Body of pancreas (tissue), 4 donors: ENCODE data around the gene TEDC2. TPM values are rescaled to one million over a fixed set of nuclear protein-coding genes. Genes with fewer than 3 reads are reported as not detected.
"Not testable (repeated sequence)": the region's sequence is repeated elsewhere in the genome, so short reads cannot be mapped to it uniquely, and the experiment has no call there.

ENCODE experiments used
- ATAC-seq: fragments of 150-250 bp; one replicate; pipeline ENCODE4 v1.9.1; 2016
- DNase-seq, 4 donors: peaks; one replicate each; pipeline ENCODE4 v3.0.0-alpha.2; 2019
- H3K27ac ChIP-seq, 4 donors: fragments of 200-600 bp; sonication (generic); 1 replicate in 3 of 4; 2 replicates in 1 of 4; pipeline versions ENCODE4 v1.5.1 to v1.6.1; 2016 to 2019; ENCODE audit warnings: mild to moderate bottlenecking in 1 of 4, mixed read lengths in 1 of 4, moderate library complexity in 1 of 4
- H3K27me3 ChIP-seq, 2 donors: fragments of 200-600 bp; sonication (generic); one replicate each; pipeline ENCODE4 v1.6.0; 2016; ENCODE audit warnings: mild to moderate bottlenecking in 1 of 2
- H3K36me3 ChIP-seq, 2 donors: fragments of 200-600 bp; sonication (generic); replicated peaks in 1 of 2; 2 replicates each; pipeline ENCODE4 v1.5.1; 2016; ENCODE audit warnings: low read depth in 2 of 2; ENCODE audit not compliant: insufficient read depth in 1 of 2
- H3K4me1 ChIP-seq: fragments of 200-600 bp; sonication (generic); one replicate; pipeline ENCODE4 v1.6.0; 2016
- H3K4me3 ChIP-seq, 2 donors: fragments of 200-600 bp; sonication (generic); 1 replicate in 1 of 2; 2 replicates in 1 of 2; pipeline ENCODE4 v1.5.1; 2016 to 2019
- H3K9me3 ChIP-seq, 3 donors: fragments of 200-600 bp; sonication (generic); 1 replicate in 2 of 3; 2 replicates in 1 of 3; pipeline ENCODE4 v1.5.1; 2016
- POLR2A ChIP-seq, 3 donors: fragments of 450-650 bp; IDR thresholded peaks; one replicate each; pipeline ENCODE4 v1.6.1; 2016; ENCODE audit warnings: antibody characterized with exemption in 3 of 3, mild to moderate bottlenecking in 2 of 3
- WGBS, 2 donors: methylation state at CpG; one replicate each; pipeline ENCODE4 v1.1.5; 2017; 5-methylcytosine and 5-hydroxymethylcytosine counted together
- intact Hi-C: fragments of 100-400 bp; cut with DNase I; formaldehyde crosslinking; loops from one replicate; pipeline ENCODE4 v1.15.1; 2023
- total RNA-seq, 2 donors: library from RNA; depleted of rRNA; stranded (reverse); fragments of >200 nt; gene quantifications; one replicate each; pipeline ENCODE4 v1.1.0, GENCODE V29; 2016
- TF ChIP-seq, protein P1 (sequence below), 7 experiments: fragments of 450-650 bp in 4 of 7; fragments of 200-600 bp in 3 of 7; sonication (generic) in 3 of 7; IDR thresholded peaks; one replicate each; pipeline ENCODE4 v1.5.1; 2016 to 2019; ENCODE audit warnings: antibody characterized with exemption in 7 of 7

Gene TEDC2
- total RNA-seq, 2 donors from 2014 or later = not detected

DNA sequence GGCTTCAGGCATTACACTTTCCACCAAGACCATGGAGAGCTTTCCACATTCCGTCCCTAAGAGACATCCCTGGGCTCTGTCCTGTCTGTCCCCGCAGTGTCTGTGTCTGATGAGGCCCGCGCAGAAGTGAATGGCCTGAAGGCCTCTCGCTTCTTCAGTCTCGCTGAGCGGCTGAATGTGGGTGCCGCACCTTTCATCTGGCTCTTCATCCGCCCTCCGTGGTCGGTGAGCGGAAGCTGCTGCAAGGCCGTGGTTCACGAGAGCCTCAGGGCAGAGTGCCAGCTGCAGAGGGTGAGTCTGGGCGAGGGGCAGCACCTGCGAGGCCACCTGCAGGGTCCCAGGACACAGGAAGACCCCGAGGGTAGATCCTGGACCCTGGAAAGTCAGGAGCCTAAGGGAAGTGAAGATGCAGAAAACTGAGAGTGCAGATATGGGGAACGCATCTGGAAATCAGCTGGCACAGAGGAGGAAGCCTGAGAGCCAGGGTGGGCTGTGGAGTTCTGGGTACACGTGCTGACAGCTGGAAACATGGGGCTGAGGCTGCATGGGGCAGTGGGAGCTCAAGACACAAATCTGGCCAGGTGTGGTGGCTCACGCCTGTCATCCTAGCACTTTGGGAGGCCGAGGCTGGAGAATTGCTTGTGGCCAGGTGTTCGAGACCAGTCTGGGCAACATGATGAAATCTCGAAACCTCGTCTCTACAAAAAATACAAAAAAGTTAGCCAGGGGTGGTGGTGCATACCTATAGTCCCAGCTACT is 22.7 kb upstream of the TEDC2 start:
- WGBS, 2 donors = 91 to 97% methylated on average over 14 to 24 of the region's 24 CpGs
- Histone ChIP-seq H3K27ac (no peak overlapping the region), H3K9me3 (no peaks in the 10 kb centered on the region), H3K36me3 (no peaks in the 10 kb centered on the region), H3K4me1 (no peaks in the 10 kb centered on the region), H3K4me3 (no peak overlapping the region), H3K27me3 (no peaks in the 10 kb centered on the region)
- intact Hi-C loops = loop anchor here (10.0 kb wide), 1 partner anchor 58 kb away; no protein-coding TSS in a partner anchor
- ATAC-seq = no peak
- no peak for DNase-seq
- TF ChIP-seq, protein P1, sequence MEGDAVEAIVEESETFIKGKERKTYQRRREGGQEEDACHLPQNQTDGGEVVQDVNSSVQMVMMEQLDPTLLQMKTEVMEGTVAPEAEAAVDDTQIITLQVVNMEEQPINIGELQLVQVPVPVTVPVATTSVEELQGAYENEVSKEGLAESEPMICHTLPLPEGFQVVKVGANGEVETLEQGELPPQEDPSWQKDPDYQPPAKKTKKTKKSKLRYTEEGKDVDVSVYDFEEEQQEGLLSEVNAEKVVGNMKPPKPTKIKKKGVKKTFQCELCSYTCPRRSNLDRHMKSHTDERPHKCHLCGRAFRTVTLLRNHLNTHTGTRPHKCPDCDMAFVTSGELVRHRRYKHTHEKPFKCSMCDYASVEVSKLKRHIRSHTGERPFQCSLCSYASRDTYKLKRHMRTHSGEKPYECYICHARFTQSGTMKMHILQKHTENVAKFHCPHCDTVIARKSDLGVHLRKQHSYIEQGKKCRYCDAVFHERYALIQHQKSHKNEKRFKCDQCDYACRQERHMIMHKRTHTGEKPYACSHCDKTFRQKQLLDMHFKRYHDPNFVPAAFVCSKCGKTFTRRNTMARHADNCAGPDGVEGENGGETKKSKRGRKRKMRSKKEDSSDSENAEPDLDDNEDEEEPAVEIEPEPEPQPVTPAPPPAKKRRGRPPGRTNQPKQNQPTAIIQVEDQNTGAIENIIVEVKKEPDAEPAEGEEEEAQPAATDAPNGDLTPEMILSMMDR (IDR thresholded peaks at IDR 0.05) = no peak
- no peak for TF ChIP-seq POLR2A (IDR thresholded peaks at IDR 0.05)

DNA sequence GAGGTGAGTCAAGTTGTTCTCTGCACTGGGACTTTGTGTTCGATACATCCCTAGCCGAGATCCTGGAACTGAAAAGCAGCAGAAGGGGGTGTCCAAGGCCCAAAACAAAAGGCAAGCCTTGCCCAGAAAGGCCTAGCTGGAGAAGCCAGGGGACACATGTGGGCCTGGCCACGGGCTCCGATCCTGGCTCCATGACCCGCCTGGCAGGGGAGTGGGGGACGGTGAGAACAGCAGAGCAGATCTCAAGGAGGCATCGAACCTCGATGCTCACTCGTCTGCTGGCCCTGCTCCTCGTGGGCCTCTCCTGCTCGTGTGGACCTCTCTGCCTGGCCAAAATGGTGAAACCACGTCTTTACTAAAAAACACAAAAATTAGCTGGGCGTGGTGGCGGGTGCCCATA is 21.8 kb upstream of the TEDC2 start:
- Histone ChIP-seq H3K9me3 (no peaks in the 10 kb centered on the region), H3K4me1 (no peaks in the 10 kb centered on the region), H3K36me3 (no peaks in the 10 kb centered on the region), H3K4me3 (no peak overlapping the region), H3K27ac (no peak overlapping the region), H3K27me3 (no peaks in the 10 kb centered on the region)
- no peak for TF ChIP-seq POLR2A (IDR thresholded peaks at IDR 0.05)
- TF ChIP-seq, protein P1 (IDR thresholded peaks at IDR 0.05) = no peak
- intact Hi-C loops = loop anchor here (10.0 kb wide), 1 partner anchor 57 kb away; no protein-coding TSS in a partner anchor
- ATAC-seq (no peak), DNase-seq (no peak)
- 94 to 98% methylated on average over 14 of the region's 14 CpGs for WGBS, 2 donors

DNA sequence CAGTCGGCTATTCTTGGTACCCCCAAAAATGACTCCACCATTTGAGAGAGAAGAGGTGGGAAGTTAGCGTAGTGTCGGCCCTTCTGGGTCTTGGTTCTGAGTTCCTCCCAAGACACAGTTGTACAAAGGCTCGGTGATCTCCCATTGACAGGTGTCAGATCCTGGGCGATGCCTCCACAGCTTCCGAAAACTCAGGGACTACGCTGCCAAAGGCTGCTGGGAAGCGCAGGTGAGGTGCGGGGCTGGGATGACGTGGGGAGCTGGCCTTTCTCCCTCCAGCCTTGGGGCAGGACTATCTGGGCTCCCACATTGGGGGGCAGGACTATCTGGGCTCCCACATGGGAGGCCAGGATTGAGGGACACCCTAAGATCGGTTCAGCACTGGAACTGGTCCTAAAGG is 20.3 kb upstream of the TEDC2 start:
- WGBS, 2 donors = 91 to 96% methylated on average over 4 to 11 of the region's 11 CpGs
- Histone ChIP-seq H3K4me1 (no peaks in the 10 kb centered on the region), H3K9me3 (no peaks in the 10 kb centered on the region), H3K4me3 (no peak overlapping the region), H3K36me3 (peaks cover 0 to under 1% of the 10 kb centered on the region in 2 donors), H3K27ac (no peak overlapping the region), H3K27me3 (no peaks in the 10 kb centered on the region)
- TF ChIP-seq, protein P1 (IDR thresholded peaks at IDR 0.05) = no peak
- TF ChIP-seq POLR2A (IDR thresholded peaks at IDR 0.05) = no peak
- ATAC-seq (no peak), DNase-seq (no peak)
- intact Hi-C loops = loop anchor here (10.0 kb wide), 1 partner anchor 55 kb away; no protein-coding TSS in a partner anchor

DNA sequence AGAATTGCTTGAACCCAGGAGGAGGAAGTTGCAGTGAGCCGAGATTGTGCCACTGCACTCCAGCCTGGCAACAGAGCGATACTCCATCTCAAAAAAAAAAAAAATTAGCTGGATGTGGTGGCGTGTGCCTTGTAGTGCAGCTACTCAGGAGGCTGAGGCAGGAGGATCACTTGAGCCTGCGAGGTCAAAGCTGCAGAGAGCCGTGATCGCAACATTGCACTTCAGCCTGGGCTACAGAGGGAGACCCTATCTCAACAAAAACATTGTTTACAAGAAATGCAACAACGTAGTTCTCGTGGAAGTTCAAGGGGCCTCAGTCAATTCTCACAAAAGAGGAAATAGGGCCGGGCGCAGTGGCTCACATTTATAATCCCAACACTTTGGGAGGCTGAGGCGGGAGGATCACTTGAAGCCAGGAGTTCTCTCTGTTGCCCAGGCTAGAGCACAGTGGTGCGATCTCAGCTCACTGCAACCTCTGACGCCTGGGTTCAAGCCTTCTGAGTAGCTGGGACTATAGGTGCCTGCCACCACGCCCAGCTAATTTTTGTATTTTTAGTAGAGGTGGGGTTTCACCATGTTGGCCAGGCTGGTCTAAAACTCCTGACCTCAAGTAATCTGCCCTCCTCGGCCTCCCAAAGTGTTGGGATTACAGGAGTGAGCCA is 18.6 kb upstream of the TEDC2 start:
- H3K9me3 ChIP-seq, H3K4me1 ChIP-seq, H3K4me3 ChIP-seq, DNase-seq, H3K36me3 ChIP-seq, ATAC-seq, H3K27me3 ChIP-seq, intact Hi-C loops, H3K27ac ChIP-seq: not testable (repeated sequence)
- 79 to 88% methylated on average over 15 of the region's 15 CpGs for WGBS, 2 donors

DNA sequence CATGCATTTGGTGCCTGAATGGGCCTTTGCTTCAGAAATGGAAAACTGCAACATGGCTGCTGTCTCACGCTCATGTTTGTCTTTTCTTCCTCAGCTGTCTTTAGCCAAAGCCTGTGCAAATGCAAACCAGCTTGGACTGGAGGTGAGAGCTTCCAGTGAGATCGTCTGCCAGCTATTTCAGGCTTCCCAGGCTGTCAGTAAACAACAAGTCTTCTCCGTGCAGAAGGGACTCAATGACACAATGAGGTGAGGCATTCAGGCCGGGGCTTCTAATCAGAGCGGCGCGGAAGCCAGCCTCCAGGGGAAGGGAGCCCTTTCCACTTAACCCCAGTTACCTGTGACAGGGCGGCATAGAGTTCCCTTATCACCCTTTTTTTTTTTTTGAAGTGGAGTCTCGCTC is 16.4 kb upstream of the TEDC2 start:
- H3K27me3 ChIP-seq = no peaks in the 10 kb centered on the region
- 88 to 97% methylated on average over 8 to 9 of the region's 9 CpGs for WGBS, 2 donors
- no peak overlapping the region for H3K4me3 ChIP-seq
- no peaks in the 10 kb centered on the region for H3K9me3 ChIP-seq
- intact Hi-C loops = no loop called here
- peaks cover 0 to 1% of the 10 kb centered on the region in 2 donors for H3K36me3 ChIP-seq
- DNase-seq = no peak
- no peak overlapping the region for H3K27ac ChIP-seq
- no peak for ATAC-seq
- no peak for TF ChIP-seq POLR2A (IDR thresholded peaks at IDR 0.05)
- TF ChIP-seq, protein P1 (IDR thresholded peaks at IDR 0.05) = no peak
- H3K4me1 ChIP-seq = no peaks in the 10 kb centered on the region
